Caco-2 (cell line): ENCODE measurements around the gene PHLPP1. TPM values are rescaled to one million over a fixed set of nuclear protein-coding genes. Genes with fewer than 3 reads are reported as not detected.
A peak's percentile ranks its signal among the peaks of the same experiment; 100 is the strongest.

Experiments
- BruUV-seq: library from RNA; stranded (reverse); fragments of 400-500 nt; replicated peaks from 2 replicates; lab custom pipeline; 2021; lab: Mats Ljungman, UMichigan
- CTCF ChIA-PET: fragments of 300-600 bp; sonication (Branson Sonifier 250); formaldehyde crosslinking; loops from one replicate; lab custom pipeline; 2022; ENCODE audit warnings: antibody characterized with exemption; lab: Charles Lee
- POLR2A ChIA-PET: fragments of 300-600 bp; sonication (Branson Sonifier 250); formaldehyde crosslinking; loops from one replicate; lab custom pipeline; 2022; ENCODE audit warnings: antibody characterized with exemption; lab: Charles Lee
- DNase-seq, 2 experiments: peaks; one replicate each; pipeline versions ENCODE4 v3.0.0 to v3.0.0-alpha.2; 2020 to 2022
- H3K27me3 ChIP-seq: replicated peaks from 2 replicates; pipeline ENCODE4 v1.6.0; 2011; ENCODE audit warnings: low read length; ENCODE audit not compliant: control insufficient read depth, insufficient read depth
- H3K36me3 ChIP-seq: 2 replicates; pipeline ENCODE4 v1.5.1; 2011; ENCODE audit warnings: low read length; ENCODE audit not compliant: control insufficient read depth, insufficient read depth
- H3K4me1 ChIP-seq: fragments of 250-450 bp; sonication (Bioruptor Pico); 2 replicates; pipeline ENCODE4 v1.5.1; 2020; ENCODE audit warnings: mild to moderate bottlenecking
- H3K4me3 ChIP-seq: 2 replicates; pipeline ENCODE4 v1.5.1; 2011; ENCODE audit warnings: low read depth, mild to moderate bottlenecking, control low read depth, low read length
- H3K9me3 ChIP-seq: fragments of 250-450 bp; sonication (Bioruptor Pico); 2 replicates; pipeline ENCODE4 v1.5.1; 2020; ENCODE audit warnings: mild to moderate bottlenecking, moderate library complexity
- H3K27ac Mint-ChIP-seq: one replicate; pipeline ENCODE4 v1.8.0; 2022; ENCODE audit warnings: mixed read lengths; ENCODE audit not compliant: unreplicated experiment
- H3K27me3 Mint-ChIP-seq: one replicate; pipeline ENCODE4 v1.8.0; 2022; ENCODE audit warnings: mixed read lengths; ENCODE audit not compliant: insufficient read depth, unreplicated experiment
- H3K36me3 Mint-ChIP-seq: one replicate; pipeline ENCODE4 v1.8.0; 2022; ENCODE audit warnings: mild to moderate bottlenecking, mixed read lengths; ENCODE audit not compliant: insufficient read depth, unreplicated experiment
- H3K4me1 Mint-ChIP-seq: one replicate; pipeline ENCODE4 v1.8.0; 2022; ENCODE audit warnings: low read depth, mixed read lengths; ENCODE audit not compliant: unreplicated experiment
- H3K4me3 Mint-ChIP-seq: one replicate; pipeline ENCODE4 v1.8.0; 2022; ENCODE audit warnings: mild to moderate bottlenecking, moderate library complexity, mixed read lengths; ENCODE audit not compliant: unreplicated experiment
- H3K9me3 Mint-ChIP-seq: one replicate; pipeline ENCODE4 v1.8.0; 2022; ENCODE audit warnings: mixed read lengths; ENCODE audit not compliant: unreplicated experiment
- intact Hi-C: fragments of 100-400 bp; cut with micrococcal nuclease; formaldehyde crosslinking; loops from one replicate; pipeline ENCODE4 v1.10.0; 2022; ENCODE audit not compliant: unreplicated experiment
- total RNA-seq: library from RNA; stranded (reverse); gene quantifications from 2 replicates; pipeline ENCODE4 v1.2.3, GENCODE V29; 2022
- TF ChIP-seq, protein P1 (sequence below), 2 experiments: fragments of 200-600 bp in 1 of 2; IDR thresholded peaks; 1 replicate in 1 of 2; 2 replicates in 1 of 2; pipeline versions ENCODE4 v1.5.1 to v1.8.0; 2011 to 2022; ENCODE audit warnings: antibody characterized with exemption in 1 of 2, control low read depth in 1 of 2, inconsistent platforms in 1 of 2, low read depth in 1 of 2, low read length in 1 of 2, mild to moderate bottlenecking in 1 of 2, moderate library complexity in 1 of 2; ENCODE audit not compliant: insufficient read depth in 1 of 2, severe bottlenecking in 1 of 2, unreplicated experiment in 1 of 2

Gene PHLPP1
- total RNA-seq, 1 experiment from 2014 or later = 20.1 TPM

DNA sequence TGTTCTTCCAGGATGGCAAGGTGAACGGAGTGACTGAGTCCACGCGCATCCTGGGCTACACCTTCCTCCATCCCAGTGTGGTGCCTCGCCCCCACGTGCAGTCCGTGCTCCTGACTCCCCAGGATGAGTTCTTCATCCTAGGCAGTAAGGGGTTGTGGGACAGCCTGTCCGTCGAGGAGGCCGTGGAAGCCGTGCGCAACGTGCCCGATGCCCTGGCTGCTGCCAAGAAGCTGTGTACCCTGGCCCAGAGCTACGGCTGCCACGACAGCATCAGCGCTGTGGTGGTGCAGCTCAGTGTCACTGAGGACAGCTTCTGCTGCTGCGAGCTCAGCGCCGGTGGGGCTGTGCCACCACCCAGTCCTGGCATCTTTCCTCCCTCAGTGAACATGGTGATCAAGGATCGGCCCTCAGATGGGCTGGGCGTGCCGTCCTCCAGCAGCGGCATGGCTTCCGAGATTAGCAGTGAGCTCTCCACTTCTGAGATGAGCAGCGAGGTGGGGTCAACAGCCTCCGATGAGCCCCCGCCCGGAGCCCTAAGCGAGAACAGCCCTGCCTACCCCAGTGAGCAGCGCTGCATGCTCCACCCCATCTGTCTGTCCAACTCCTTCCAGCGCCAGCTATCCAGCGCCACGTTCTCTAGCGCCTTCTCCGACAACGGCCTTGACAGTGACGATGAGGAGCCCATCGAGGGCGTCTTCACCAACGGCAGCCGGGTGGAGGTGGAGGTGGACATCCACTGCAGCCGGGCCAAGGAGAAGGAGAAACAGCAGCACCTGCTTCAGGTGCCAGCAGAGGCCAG lies 263.1 kb downstream of the PHLPP1 start:
- H3K27me3 Mint-ChIP-seq = no peaks in the 10 kb centered on the region
- no peak overlapping the region for H3K4me3 Mint-ChIP-seq
- H3K27ac Mint-ChIP-seq = no peak overlapping the region
- peaks cover 27% of the 10 kb centered on the region for H3K36me3 Mint-ChIP-seq
- TF ChIP-seq, protein P1, sequence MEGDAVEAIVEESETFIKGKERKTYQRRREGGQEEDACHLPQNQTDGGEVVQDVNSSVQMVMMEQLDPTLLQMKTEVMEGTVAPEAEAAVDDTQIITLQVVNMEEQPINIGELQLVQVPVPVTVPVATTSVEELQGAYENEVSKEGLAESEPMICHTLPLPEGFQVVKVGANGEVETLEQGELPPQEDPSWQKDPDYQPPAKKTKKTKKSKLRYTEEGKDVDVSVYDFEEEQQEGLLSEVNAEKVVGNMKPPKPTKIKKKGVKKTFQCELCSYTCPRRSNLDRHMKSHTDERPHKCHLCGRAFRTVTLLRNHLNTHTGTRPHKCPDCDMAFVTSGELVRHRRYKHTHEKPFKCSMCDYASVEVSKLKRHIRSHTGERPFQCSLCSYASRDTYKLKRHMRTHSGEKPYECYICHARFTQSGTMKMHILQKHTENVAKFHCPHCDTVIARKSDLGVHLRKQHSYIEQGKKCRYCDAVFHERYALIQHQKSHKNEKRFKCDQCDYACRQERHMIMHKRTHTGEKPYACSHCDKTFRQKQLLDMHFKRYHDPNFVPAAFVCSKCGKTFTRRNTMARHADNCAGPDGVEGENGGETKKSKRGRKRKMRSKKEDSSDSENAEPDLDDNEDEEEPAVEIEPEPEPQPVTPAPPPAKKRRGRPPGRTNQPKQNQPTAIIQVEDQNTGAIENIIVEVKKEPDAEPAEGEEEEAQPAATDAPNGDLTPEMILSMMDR (IDR thresholded peaks at IDR 0.05; ENCODE audit: insufficient read depth in 1 of 2, low read depth in 1 of 2, low read length in 1 of 2, severe bottlenecking in 1 of 2, unreplicated experiment in 1 of 2) = no peak
- ChIA-PET CTCF (no interaction called here), POLR2A (no interaction called here)
- no peaks in the 10 kb centered on the region for H3K4me1 Mint-ChIP-seq
- Histone ChIP-seq H3K9me3 (no peaks in the 10 kb centered on the region), H3K36me3 (no peaks in the 10 kb centered on the region), H3K4me3 (no peak overlapping the region), H3K27me3 (no peaks in the 10 kb centered on the region), H3K4me1 (no peaks in the 10 kb centered on the region)
- no TSS peak for BruUV-seq
- DNase-seq = no peak
- no peaks in the 10 kb centered on the region for H3K9me3 Mint-ChIP-seq
- intact Hi-C loops = no loop called here

DNA sequence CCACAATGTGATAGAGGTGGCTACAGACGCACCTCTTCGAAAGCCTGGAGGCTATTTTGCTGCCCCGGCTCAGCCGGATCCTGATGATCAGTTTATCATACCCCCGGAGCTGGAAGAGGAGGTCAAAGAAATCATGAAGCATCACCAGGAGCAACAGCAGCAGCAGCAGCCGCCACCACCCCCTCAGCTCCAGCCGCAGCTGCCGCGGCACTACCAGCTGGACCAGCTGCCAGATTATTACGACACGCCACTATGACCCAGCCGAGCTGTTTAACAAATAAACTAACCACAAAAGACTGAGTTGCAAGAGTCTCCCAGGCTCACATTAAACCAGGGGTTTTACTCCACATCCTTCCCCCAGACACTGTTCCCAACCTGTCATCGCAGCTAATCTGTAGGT lies 263.8 kb downstream of the PHLPP1 start:
- no peaks in the 10 kb centered on the region for H3K27me3 Mint-ChIP-seq
- H3K4me1 Mint-ChIP-seq = no peaks in the 10 kb centered on the region
- H3K36me3 Mint-ChIP-seq = peaks cover 27% of the 10 kb centered on the region
- H3K4me3 Mint-ChIP-seq = no peak overlapping the region
- Histone ChIP-seq H3K4me3 (no peak overlapping the region), H3K36me3 (no peaks in the 10 kb centered on the region), H3K4me1 (no peaks in the 10 kb centered on the region), H3K27me3 (no peaks in the 10 kb centered on the region), H3K9me3 (no peaks in the 10 kb centered on the region)
- intact Hi-C loops = no loop called here
- ChIA-PET POLR2A (no interaction called here), CTCF (no interaction called here)
- no TSS peak for BruUV-seq
- DNase-seq = no peak
- TF ChIP-seq, protein P1 (IDR thresholded peaks at IDR 0.05; ENCODE audit: insufficient read depth in 1 of 2, low read depth in 1 of 2, low read length in 1 of 2, severe bottlenecking in 1 of 2, unreplicated experiment in 1 of 2) = no peak
- no peaks in the 10 kb centered on the region for H3K9me3 Mint-ChIP-seq
- no peak overlapping the region for H3K27ac Mint-ChIP-seq

DNA sequence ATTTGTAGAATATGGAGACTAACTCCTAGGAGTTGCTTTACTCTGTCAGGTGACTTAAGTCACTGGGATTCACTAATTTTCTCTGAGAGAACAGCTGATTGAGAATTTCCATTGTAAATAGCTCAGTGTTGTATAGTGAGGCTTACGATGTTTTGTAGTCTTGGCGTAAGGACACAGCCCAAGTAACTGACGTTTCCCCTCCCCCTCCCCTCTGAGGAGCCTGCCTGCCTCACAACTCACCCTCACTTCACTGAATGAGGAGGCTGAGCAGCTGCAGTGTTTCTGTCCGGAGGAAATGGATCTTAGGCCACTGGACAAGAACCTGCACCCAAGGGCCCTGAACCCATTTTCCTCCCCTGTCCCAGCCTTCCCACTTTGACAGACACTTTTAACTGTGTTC lies 264.6 kb downstream of the PHLPP1 start:
- H3K9me3 Mint-ChIP-seq = no peaks in the 10 kb centered on the region
- CTCF ChIA-PET = no interaction called here
- intact Hi-C loops = loop anchor here (5.0 kb wide), 1 partner anchor 393 kb away; no protein-coding TSS in a partner anchor
- TF ChIP-seq, protein P1 (IDR thresholded peaks at IDR 0.05; ENCODE audit: insufficient read depth in 1 of 2, low read depth in 1 of 2, low read length in 1 of 2, severe bottlenecking in 1 of 2, unreplicated experiment in 1 of 2) = no peak
- Histone ChIP-seq H3K4me1 (no peaks in the 10 kb centered on the region), H3K27me3 (no peaks in the 10 kb centered on the region), H3K4me3 (no peak overlapping the region), H3K9me3 (no peaks in the 10 kb centered on the region), H3K36me3 (no peaks in the 10 kb centered on the region)
- no peak for DNase-seq
- POLR2A ChIA-PET = no interaction called here
- peaks cover 29% of the 10 kb centered on the region for H3K36me3 Mint-ChIP-seq
- H3K27me3 Mint-ChIP-seq = no peaks in the 10 kb centered on the region
- BruUV-seq = TSS peak; percentile 35
- no peak overlapping the region for H3K27ac Mint-ChIP-seq
- H3K4me3 Mint-ChIP-seq = no peak overlapping the region
- H3K4me1 Mint-ChIP-seq = no peaks in the 10 kb centered on the region
